ENCODE results near the gene OSBPL9.

- TF ChIP-seq CTCF (conservative IDR thresholded peaks at IDR 0.05; ENCODE audit: low read depth in 2 of 2) (no peak), ZNF114 (CRISPR knock-in tag; IDR thresholded peaks at IDR 0.05) (no peak), POLR2AphosphoS5 (IDR thresholded peaks at IDR 0.05; ENCODE audit: low read depth) (no peak), EZH2 (IDR thresholded peaks at IDR 0.05; ENCODE audit: low read depth, unreplicated experiment) (no peak), CREB1 (CRISPR knock-in tag; IDR thresholded peaks at IDR 0.05; ENCODE audit: low read depth) (no peak), REST (IDR thresholded peaks at IDR 0.05; ENCODE audit: unreplicated experiment) (no peak), EZH2phosphoT487 (IDR thresholded peaks at IDR 0.05; ENCODE audit: unreplicated experiment) (no peak), JUNB (IDR thresholded peaks at IDR 0.05; ENCODE audit: unreplicated experiment) (no peak), ETS1 (IDR thresholded peaks at IDR 0.05) (no peak), ZNF331 (CRISPR knock-in tag; IDR thresholded peaks at IDR 0.05; ENCODE audit: low read depth) (no peak)
These were observed 201.6 kb downstream of the OSBPL9 start for GRCh38 chr1:51818487-51818886.
